Measurements from ENCODE around the gene UGT1A4.

DNA sequence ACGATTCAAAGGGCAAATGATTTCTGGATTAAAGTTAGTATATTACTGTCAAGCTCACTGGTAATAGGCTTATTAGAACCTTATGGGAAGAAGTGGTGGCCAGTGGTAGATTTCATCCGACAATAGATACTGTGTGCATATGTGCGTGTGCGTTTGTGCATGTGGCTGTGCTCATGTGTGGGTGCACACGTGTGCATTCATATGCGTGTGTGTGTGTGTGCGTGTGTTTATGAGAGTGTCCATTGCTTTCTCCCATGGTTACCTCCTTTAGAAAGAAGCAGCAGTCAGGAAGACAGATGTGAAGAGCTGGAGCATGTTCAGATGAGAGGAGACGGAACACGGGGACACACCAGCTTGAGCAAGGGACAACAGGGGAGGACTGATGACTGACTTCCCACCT lies 50.7 kb downstream of the UGT1A4 start:
- TF ChIP-seq, protein P1, sequence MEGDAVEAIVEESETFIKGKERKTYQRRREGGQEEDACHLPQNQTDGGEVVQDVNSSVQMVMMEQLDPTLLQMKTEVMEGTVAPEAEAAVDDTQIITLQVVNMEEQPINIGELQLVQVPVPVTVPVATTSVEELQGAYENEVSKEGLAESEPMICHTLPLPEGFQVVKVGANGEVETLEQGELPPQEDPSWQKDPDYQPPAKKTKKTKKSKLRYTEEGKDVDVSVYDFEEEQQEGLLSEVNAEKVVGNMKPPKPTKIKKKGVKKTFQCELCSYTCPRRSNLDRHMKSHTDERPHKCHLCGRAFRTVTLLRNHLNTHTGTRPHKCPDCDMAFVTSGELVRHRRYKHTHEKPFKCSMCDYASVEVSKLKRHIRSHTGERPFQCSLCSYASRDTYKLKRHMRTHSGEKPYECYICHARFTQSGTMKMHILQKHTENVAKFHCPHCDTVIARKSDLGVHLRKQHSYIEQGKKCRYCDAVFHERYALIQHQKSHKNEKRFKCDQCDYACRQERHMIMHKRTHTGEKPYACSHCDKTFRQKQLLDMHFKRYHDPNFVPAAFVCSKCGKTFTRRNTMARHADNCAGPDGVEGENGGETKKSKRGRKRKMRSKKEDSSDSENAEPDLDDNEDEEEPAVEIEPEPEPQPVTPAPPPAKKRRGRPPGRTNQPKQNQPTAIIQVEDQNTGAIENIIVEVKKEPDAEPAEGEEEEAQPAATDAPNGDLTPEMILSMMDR (IDR thresholded peaks at IDR 0.05) = no peak
- TF ChIP-seq POLR2A (IDR thresholded peaks at IDR 0.05) = no peak

All from Peyer's patch (tissue), 4 donors.